ENCODE measurements around the gene HDGF.

GRCh38 chr1:156765666-156766065 is 14.2 kb upstream of the HDGF start:
- TF ChIP-seq CTCF (IDR thresholded peaks at IDR 0.05): no peak
- no peak for TF ChIP-seq EZH2 (IDR thresholded peaks at IDR 0.05)
